ENCODE results near the gene DCC. TPM values are rescaled to one million over a fixed set of nuclear protein-coding genes. Genes with fewer than 3 reads are reported as not detected.

DCC gene
- total RNA-seq, 1 experiment from 2014 or later, result 0.39 TPM

DNA sequence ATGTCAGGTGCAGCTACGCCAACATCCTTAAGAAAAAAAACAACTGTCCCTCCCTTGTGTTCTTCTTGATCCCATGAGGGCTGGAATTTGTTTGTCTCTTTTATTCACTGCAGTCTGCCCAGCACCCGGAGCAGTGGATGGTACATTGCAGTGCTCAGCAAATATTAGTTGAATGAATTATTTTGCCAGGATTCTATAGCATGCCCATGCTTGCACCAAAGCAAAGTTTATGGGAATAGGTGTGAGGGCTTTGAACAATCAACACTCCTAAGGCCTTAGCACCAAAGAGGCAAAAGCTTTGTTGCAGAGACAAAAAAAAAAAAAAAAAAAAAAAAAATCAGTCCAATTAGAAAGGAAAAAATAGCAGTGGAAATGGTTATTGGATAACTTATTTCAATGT lies 28.7 kb upstream of the DCC start:
- ChIA-PET POLR2A (no interaction called here), CTCF (no interaction called here)
- no peak for DNase-seq
- Mint-ChIP-seq H3K27ac (ENCODE audit: unreplicated experiment) (no peak overlapping the region), H3K27me3 (ENCODE audit: insufficient read depth, unreplicated experiment) (no peaks in the 10 kb centered on the region), H3K4me1 (ENCODE audit: low read depth, unreplicated experiment) (peaks cover 9% of the 10 kb centered on the region), H3K4me3 (ENCODE audit: unreplicated experiment) (no peak overlapping the region), H3K9me3 (ENCODE audit: unreplicated experiment) (no peaks in the 10 kb centered on the region), H3K36me3 (ENCODE audit: insufficient read depth, unreplicated experiment) (no peaks in the 10 kb centered on the region)
- Histone ChIP-seq H3K27me3 (replicated peaks; ENCODE audit: control insufficient read depth, insufficient read depth, low read length) (no peaks in the 10 kb centered on the region), H3K9me3 (no peaks in the 10 kb centered on the region), H3K4me1 (0 out of 2 replicates have a peak, but pooled peaks cover 15% of the 10 kb centered on the region), H3K36me3 (ENCODE audit: control insufficient read depth, insufficient read depth, low read length) (no peaks in the 10 kb centered on the region), H3K4me3 (ENCODE audit: low read depth, low read length) (no peak overlapping the region)
- intact Hi-C loops (cut with micrococcal nuclease; ENCODE audit: unreplicated experiment), result no loop called here
- TF ChIP-seq, protein P1, sequence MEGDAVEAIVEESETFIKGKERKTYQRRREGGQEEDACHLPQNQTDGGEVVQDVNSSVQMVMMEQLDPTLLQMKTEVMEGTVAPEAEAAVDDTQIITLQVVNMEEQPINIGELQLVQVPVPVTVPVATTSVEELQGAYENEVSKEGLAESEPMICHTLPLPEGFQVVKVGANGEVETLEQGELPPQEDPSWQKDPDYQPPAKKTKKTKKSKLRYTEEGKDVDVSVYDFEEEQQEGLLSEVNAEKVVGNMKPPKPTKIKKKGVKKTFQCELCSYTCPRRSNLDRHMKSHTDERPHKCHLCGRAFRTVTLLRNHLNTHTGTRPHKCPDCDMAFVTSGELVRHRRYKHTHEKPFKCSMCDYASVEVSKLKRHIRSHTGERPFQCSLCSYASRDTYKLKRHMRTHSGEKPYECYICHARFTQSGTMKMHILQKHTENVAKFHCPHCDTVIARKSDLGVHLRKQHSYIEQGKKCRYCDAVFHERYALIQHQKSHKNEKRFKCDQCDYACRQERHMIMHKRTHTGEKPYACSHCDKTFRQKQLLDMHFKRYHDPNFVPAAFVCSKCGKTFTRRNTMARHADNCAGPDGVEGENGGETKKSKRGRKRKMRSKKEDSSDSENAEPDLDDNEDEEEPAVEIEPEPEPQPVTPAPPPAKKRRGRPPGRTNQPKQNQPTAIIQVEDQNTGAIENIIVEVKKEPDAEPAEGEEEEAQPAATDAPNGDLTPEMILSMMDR (IDR thresholded peaks at IDR 0.05; ENCODE audit: insufficient read depth in 1 of 2, low read depth in 1 of 2, low read length in 1 of 2, severe bottlenecking in 1 of 2, unreplicated experiment in 1 of 2), result no peak
- no TSS peak for BruUV-seq (replicated peaks)

DNA sequence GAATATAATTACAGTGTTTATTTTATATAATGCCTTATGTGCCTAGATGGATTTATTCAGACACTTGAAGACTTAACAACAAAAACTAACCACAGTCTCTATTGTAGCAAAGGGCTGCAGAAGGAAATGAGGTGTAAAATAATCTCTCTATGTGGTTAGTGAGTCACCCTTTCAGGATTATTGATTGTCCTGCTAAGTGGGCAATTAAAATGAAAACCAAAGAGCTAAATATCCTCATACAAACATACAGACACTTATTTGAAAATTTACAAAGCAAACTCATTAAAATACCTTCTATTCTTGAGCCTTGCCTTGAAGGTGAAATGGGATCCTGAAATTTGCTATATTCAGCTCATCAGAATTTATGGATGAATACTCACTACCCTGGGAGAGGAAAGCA lies 27.7 kb upstream of the DCC start:
- peak overlapping the region; percentile 64 for H3K27ac Mint-ChIP-seq (ENCODE audit: unreplicated experiment)
- no peaks in the 10 kb centered on the region for H3K27me3 Mint-ChIP-seq (ENCODE audit: insufficient read depth, unreplicated experiment)
- 0 out of 2 replicates have a peak, but pooled peaks cover 15% of the 10 kb centered on the region for H3K4me1 ChIP-seq
- H3K4me3 ChIP-seq (ENCODE audit: low read depth, low read length), result no peak overlapping the region
- BruUV-seq (replicated peaks), result no TSS peak
- no peaks in the 10 kb centered on the region for H3K27me3 ChIP-seq (replicated peaks; ENCODE audit: control insufficient read depth, insufficient read depth, low read length)
- H3K9me3 Mint-ChIP-seq (ENCODE audit: unreplicated experiment), result no peaks in the 10 kb centered on the region
- H3K36me3 ChIP-seq (ENCODE audit: control insufficient read depth, insufficient read depth, low read length), result no peaks in the 10 kb centered on the region
- no peaks in the 10 kb centered on the region for H3K36me3 Mint-ChIP-seq (ENCODE audit: insufficient read depth, unreplicated experiment)
- no peak for DNase-seq
- intact Hi-C loops (cut with micrococcal nuclease; ENCODE audit: unreplicated experiment), result no loop called here
- peaks cover 9% of the 10 kb centered on the region for H3K4me1 Mint-ChIP-seq (ENCODE audit: low read depth, unreplicated experiment)
- POLR2A ChIA-PET, result no interaction called here
- TF ChIP-seq, protein P1 (IDR thresholded peaks at IDR 0.05; ENCODE audit: insufficient read depth in 1 of 2, low read depth in 1 of 2, low read length in 1 of 2, severe bottlenecking in 1 of 2, unreplicated experiment in 1 of 2), result no peak
- H3K9me3 ChIP-seq, result no peaks in the 10 kb centered on the region
- CTCF ChIA-PET, result no interaction called here
- no peak overlapping the region for H3K4me3 Mint-ChIP-seq (ENCODE audit: unreplicated experiment)

DNA sequence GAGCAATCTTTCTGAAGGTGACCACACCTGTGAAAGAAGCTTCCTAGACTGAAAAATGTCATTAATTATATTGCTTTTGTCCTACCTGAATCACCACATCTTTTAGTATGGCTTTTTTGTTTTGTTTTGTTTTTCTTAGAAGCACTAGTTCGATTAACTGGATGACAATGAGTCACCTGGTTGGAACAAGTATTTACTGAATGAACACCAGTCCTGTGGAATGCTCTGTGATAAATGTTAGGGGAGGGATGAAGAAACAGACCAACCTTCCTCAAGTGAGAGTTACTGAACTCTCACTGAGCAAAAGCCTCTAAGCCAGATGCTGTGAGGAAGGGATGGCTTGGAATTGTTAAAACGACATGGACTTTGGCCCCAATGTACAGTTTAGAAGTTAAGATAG lies 26.8 kb upstream of the DCC start:
- H3K4me3 Mint-ChIP-seq (ENCODE audit: unreplicated experiment), result peak overlapping the region; percentile 15
- no TSS peak for BruUV-seq (replicated peaks)
- POLR2A ChIA-PET, result no interaction called here
- H3K27me3 Mint-ChIP-seq (ENCODE audit: insufficient read depth, unreplicated experiment), result no peaks in the 10 kb centered on the region
- H3K9me3 Mint-ChIP-seq (ENCODE audit: unreplicated experiment), result no peaks in the 10 kb centered on the region
- H3K4me3 ChIP-seq (ENCODE audit: low read depth, low read length), result no peak overlapping the region
- no peaks in the 10 kb centered on the region for H3K27me3 ChIP-seq (replicated peaks; ENCODE audit: control insufficient read depth, insufficient read depth, low read length)
- H3K36me3 ChIP-seq (ENCODE audit: control insufficient read depth, insufficient read depth, low read length), result no peaks in the 10 kb centered on the region
- DNase-seq, result peak; percentile 13 to 34
- H3K4me1 Mint-ChIP-seq (ENCODE audit: low read depth, unreplicated experiment), result peaks cover 9% of the 10 kb centered on the region
- TF ChIP-seq, protein P1 (IDR thresholded peaks at IDR 0.05; ENCODE audit: insufficient read depth in 1 of 2, low read depth in 1 of 2, low read length in 1 of 2, severe bottlenecking in 1 of 2, unreplicated experiment in 1 of 2), result no peak
- H3K27ac Mint-ChIP-seq (ENCODE audit: unreplicated experiment), result peak overlapping the region; percentile 64
- no peaks in the 10 kb centered on the region for H3K36me3 Mint-ChIP-seq (ENCODE audit: insufficient read depth, unreplicated experiment)
- no peaks in the 10 kb centered on the region for H3K9me3 ChIP-seq
- CTCF ChIA-PET, result no interaction called here
- intact Hi-C loops (cut with micrococcal nuclease; ENCODE audit: unreplicated experiment), result no loop called here
- H3K4me1 ChIP-seq, result 0 out of 2 replicates have a peak, but pooled peaks cover 15% of the 10 kb centered on the region

Measured in Caco-2 (cell line).